Measurements from ENCODE around the gene RALGPS1.

RALGPS1 gene, protein sequence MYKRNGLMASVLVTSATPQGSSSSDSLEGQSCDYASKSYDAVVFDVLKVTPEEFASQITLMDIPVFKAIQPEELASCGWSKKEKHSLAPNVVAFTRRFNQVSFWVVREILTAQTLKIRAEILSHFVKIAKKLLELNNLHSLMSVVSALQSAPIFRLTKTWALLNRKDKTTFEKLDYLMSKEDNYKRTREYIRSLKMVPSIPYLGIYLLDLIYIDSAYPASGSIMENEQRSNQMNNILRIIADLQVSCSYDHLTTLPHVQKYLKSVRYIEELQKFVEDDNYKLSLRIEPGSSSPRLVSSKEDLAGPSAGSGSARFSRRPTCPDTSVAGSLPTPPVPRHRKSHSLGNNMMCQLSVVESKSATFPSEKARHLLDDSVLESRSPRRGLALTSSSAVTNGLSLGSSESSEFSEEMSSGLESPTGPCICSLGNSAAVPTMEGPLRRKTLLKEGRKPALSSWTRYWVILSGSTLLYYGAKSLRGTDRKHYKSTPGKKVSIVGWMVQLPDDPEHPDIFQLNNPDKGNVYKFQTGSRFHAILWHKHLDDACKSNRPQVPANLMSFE

DNA sequence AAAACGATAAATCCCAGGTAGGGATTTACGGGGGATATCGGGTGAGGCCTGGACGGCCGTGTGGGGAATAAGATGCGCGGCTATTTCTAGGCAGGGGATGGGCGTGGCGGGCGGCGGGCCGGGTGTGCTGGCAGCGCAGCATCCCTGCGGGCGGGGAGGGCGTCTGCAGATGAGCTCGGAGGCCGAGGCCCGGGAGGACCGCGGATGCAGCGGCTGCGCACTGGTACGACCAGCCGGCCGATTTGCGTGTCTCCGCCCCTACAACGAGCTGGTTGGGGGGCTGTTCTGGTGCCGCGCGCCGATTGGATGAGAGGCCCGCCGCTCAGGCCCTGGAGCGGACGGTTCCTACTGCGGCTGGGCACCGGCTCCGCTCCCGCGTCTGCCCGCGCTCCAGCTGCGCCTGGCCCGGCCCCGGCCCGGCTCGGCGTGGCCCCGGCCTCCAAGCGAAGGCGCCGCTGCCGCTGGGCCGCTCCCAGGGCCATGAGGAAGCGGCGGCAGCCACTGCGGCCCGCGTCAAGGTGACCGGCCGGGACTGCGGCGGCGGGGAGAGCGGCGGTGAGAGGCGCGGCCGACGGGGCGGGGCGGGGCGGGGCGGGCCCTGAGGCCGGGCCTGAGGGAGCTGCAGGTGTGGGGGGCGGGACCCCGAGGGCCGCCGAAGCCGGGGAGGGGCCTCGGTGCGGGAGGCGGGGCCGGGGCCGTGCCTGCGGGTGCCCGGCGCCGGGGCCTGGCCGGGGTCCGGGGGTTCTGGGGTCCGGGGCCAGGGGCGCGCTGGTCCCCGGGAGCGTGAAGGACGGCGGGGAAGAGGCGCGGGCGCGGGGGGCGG is at the start of gene RALGPS1:
TSS of gene RALGPS1 (plus strand) at position 325 of the 823 bp plus-strand sequence. CDS start 47,508 bp downstream, outside the sequence.
- DNase-seq (ENCODE audit: low spot score): peak; percentile 99

DNA sequence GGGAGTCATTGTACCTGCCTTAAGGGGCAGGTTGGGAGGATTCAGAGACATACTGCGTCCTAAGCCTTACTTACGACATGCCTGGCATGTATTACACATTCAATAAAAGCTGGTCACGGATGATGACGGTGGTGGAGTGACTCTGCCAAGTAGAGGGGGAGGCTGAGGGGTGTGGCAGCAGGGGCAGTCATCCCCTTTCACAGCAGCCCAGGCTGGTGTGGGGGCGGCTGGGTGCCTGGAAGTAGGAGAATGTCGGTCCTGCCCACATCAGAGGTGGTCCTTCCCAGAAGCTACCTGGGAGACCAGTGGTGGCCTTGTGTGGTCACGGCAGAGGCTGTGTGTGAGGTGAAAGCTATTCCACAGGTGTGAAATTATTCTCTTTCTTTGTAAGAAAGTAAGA is 45.2 kb upstream of the RALGPS1 start:
- no peak for DNase-seq (ENCODE audit: low spot score)

DNA sequence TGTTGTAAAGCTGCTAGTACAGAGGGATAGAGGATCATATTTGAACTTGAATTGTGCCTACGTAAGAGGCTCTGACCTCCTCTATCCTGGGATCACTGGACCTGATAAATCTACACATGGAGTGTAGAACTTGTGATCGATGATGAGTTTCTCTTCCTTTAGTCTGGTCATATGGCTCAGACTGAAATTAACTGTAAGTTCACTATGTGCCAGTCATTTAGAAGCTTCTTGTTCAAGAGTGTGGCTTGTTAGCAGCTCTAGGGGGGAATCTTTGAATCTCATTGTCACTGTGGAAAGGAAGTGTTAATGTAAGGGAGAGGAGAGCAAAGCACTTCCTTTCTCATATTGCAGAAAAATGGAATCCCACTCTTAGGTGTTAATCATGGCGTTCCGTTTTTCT is 42.1 kb upstream of the RALGPS1 start:
- no peak for DNase-seq (ENCODE audit: low spot score)

DNA sequence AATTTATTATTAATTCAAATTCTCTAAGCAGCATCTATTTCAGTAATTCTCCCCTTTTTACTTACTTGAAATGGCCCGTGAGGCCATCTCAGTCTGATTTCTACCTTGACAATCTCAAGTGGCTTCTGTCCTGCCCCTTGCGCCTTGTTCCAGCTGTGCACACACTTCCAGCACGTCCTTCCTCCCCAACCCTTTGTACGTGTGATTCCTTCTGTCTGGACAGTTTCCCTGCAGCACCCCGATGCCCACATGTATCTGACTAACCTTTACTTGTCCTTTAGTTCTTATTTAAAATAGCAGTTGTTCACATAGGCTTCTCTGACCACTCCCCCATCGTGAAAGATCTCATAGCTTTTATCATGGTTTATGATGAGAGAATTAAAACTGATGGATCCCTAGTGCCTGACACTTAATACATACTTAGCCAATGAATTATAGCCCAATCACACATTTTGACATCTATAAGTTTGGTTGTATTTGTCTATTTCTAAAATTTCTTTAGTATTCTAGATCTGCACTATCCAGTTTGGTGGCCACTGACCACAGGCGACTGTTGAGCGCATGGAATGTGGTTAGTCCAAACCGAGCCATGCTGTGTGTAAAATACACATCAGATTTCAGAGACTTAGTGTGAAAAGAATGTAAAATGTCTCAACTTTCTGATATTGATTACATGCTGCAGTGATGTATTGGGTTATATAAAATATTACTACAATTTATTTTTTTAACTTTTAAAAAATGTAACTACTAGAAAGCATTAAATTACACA is 39.9 kb upstream of the RALGPS1 start:
- no peak for DNase-seq (ENCODE audit: low spot score)

DNA sequence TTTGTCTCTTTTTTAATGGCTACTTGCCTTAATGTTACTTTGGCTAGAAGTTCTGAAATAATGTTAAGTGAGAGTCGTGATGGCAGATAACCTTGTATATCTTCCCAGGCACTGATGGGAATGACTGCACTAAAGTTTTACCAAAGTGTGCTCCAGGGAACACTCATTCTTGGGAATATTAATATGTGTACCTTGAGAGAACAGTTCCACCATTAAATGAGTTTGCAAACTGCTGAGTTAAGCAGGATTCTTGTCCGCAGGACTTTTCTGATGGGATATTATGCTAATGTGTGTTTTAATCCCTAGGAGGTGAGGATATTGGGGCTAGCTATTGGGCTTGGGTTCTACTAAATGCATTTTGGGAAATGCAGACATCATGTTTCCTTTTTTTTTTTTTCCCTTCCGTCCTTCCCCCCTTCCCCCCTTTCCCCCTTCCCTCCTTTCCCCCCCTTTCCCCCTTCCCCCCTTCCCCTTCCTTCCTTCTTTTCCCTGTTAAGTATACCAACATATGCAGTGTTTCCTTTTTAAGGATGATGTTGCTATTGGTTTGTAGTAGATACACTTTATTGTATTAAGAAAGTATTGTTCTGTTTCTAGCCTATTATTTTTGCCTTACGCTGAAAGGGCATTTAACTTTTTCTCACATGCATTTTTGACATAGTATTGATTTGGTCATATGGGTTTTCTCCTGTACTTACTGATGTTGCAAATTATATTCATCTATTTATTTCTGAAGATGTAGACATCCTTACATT is 38.6 kb upstream of the RALGPS1 start:
- no peak for DNase-seq (ENCODE audit: low spot score)

DNA sequence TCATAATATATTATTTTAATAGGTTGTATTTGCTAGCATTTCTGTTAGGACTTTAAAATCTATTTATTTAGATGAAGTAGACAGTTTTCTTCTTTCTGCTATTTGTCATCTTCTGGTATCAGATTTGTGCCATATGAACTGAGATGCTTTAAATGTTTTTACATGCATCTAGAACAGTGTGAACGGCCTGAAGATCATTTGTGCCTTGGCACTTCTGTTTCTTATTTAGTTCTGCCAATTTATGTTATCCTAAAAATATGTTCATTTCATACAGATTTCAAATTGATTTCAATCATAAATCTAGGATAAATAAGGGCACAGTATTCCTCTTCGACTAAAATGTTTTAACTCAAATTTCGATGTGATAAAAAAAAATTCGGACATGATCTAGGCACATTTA is 38.1 kb upstream of the RALGPS1 start:
- DNase-seq (ENCODE audit: low spot score): no peak

DNA sequence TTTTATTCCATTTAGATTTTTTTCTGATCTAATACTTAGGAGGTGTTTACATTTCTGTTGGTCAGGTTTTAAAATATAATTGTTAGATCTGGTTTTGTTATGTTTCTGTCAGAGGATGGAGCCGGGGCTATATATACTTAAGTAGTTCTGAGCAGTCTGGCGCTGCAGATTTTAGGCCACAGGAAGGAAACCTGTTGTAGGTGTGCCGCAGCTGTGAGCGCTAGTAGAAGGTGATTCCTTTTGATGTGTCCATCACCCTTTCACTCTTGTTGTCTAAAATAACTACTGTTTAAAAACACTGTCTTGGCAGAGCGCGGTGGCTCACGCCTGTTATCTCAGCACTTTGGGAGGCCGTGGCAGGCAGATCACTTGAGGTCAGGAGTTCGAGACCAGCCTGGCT is 37.2 kb upstream of the RALGPS1 start:
- DNase-seq (ENCODE audit: low spot score): no peak

DNA sequence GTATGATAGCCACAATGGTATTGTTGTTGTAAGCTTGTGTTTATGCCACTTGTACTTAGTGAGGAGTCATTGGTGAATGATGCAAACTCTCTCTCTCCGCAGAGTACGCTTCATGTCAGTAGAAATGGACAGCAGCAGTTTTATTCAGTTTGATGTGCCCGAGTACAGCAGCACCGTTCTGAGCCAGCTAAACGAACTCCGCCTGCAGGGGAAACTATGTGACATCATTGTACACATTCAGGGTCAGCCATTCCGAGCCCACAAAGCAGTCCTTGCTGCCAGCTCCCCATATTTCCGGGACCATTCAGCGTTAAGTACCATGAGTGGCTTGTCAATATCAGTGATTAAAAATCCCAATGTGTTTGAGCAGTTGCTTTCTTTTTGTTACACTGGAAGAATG is 35.3 kb upstream of the RALGPS1 start:
- DNase-seq (ENCODE audit: low spot score): no peak

DNA sequence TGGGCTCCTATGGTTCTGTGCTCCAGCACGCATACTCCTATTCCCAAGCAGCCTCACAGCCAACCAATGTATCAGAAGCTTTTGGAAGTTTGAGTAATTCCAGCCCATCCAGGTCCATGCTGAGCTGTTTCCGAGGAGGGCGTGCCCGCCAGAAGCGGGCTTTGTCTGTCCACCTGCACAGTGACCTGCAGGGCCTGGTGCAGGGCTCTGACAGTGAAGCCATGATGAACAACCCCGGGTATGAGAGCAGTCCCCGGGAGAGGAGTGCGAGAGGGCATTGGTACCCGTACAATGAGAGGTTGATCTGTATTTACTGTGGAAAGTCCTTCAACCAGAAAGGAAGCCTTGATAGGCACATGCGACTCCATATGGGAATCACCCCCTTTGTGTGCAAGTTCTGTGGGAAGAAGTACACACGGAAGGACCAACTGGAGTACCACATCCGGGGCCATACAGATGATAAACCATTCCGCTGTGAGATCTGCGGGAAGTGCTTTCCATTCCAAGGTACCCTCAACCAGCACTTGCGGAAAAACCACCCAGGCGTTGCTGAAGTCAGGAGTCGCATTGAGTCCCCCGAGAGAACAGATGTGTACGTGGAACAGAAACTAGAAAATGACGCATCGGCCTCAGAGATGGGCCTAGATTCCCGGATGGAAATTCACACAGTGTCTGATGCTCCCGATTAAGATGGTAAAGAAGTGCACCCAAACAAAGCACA is 34.2 kb upstream of the RALGPS1 start:
- DNase-seq (ENCODE audit: low spot score): no peak

DNA sequence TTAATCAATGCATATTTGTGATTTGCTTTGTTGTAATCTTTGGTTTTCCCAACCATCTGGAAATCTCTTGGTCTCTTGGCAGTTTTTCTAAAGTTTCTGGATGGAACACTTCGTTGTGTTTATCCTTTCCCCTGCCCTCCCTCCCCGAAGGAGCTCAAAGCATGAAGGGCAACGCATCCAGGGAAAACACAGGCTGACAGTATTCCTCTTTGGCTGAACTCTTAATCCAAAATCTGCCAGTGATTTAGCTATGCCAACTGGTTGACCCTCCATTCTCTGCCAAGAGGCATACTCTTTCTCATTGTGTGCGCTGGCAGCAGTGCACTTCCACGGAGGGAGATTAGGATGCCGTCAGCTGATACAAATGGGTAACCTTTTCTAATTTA is 33.6 kb upstream of the RALGPS1 start:
- DNase-seq (ENCODE audit: low spot score): no peak

DNA sequence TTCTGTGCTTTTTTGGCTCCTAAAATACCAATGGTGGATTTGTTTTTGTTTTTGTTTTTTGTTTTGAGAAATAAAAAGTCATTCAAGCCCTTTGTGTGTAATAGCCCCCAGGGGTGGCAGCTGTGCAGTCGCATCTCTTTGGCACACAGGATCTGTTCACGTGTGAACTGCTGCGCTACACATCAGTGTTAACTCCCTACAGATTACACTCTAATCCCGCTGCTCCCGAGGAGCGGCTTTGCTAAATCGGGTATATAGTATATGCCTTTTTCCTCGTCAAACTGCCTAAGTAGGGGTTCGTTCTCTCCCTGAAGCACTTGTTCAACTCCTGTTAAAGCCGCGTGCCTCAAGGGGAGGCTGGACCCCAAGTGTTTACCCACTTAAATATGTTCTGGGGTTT is 31.8 kb upstream of the RALGPS1 start:
- no peak for DNase-seq (ENCODE audit: low spot score)

DNA sequence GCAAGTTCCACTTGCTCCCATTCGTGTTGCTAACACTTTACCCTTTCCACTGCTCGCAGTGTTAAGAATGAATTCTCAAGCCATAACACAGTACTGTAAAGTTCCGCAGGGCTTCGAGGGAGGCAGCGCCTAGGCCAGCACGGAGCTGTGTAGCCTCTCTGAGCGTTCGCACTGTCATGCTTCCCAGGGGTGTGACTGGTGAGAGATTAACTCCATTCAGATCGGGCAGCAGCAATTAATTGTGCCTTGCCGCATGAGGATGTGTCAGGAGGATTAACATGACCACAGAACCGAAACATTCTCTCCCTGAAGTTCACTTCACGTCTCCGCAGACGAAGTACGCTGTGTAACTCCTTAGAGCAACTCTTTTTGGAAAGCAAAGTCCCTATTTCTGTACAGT is 30.9 kb upstream of the RALGPS1 start:
- no peak for DNase-seq (ENCODE audit: low spot score)

DNA sequence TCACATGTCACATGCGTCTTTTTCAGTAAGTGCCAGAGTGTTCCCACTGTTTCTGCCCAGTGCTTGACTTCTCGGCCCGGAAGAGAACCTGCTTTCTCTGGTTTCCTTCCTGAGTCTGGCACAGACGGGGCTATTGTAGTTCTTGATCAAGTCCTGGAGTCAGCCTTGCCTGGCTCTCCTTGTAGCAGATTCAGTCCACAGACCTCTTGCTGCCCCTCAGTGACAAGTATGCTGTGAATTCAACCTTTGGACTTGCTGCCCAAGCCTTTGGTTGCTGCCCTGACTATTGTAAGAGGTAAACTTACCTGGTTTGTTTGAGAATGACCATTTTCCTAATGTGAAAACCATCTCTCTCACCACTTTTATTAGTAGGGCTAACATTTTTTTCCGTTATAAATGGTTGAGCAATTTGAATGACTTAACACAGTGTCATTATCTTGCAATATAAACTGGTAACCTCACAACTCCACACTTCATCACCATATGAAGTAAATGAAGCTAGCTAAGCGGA is 29.4 kb upstream of the RALGPS1 start:
- DNase-seq (ENCODE audit: low spot score): peak; percentile 22

DNA sequence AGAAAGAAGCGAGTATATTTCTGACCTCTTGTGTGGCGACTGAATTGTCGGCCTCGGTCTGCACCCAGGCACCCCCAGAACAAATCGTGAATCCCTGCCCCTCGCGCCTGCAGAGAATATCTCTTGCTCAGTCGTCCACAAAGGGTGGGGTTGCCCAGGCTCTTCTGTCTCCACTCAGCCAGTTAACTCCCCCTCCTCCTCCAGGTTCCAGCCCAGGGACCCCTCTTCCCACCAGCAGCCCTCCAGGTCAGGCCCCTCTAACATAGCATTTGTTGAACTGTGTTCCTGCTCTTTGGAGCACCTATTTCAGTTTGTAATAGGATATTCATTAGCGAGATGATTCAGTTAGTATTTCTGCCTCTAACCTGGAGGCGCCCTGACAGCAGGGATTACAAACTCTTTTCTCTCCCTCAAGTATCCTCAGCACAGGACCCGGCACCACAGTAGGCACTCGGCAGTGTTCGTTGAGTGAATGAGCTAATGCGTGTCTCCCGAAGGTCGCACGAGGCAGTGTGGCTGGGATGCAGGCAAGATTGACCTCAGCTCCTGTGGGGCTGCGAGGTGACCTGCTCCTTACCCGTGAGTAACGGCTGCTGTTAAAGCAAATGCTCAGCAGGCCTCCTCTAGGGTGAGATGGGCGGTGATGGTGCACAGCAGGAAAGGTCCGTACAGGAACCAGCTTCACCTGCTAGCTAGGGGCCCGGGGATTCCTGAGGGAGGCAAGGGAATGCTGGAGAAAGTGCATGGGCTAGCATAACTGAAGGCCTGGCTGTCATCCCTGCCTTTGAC is 28.4 kb upstream of the RALGPS1 start:
- DNase-seq (ENCODE audit: low spot score): no peak

DNA sequence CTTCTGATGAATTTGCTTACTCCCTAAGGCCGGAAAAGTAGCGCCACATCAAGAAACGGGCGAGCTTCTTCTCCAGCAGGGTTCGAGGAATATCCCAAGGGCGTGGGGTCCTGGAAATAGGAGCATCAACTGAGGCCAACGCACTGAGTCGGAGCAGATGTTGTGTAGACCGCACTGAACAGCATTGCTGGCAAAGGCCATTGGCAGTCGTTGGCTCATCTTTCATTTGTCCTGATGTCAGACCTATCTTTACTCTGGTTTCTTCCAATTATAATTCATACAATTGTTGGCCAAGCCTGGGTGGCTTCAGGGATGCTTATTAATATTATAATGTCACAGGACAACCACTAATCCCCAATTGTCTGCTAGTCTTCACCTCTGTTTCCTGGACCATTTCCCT is 27.7 kb upstream of the RALGPS1 start:
- DNase-seq (ENCODE audit: low spot score): no peak

DNA sequence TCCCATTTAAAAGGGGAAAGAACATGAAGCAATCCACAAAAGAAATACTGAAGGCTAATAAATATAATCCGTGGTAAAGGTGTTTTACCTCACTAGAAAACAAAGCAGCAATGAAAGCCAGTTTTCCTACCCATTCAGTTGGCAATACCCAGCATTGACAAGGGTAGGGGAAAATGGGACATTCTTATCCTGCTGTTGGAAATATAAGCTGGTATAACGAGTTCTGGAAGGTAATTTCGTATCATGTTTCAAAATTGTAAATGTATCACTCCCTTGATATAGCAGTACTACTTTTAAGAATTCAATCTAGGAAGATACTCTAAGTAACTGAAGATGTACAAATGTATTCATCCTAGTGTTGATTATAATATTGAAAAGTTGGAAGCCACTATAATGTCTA is 22.9 kb upstream of the RALGPS1 start:
- DNase-seq (ENCODE audit: low spot score): no peak

DNA sequence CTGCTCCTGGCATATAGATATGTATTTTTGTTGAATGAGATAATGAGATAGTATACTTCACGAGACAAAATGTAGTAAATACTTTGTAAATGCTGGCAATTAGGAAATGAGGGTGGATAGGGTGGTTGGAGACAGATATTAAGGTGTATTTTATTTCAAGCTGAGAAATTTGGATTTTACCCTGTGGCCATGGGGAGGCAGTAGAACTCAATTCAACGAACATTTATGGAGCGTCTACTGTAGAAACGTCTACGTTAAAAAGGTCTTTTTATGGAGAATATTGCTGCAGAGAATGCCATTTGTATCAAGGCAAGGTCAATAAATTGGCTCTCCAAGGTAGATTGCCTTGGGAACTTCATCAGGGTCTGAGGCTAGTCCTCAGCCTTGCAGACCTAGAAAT is 21.5 kb upstream of the RALGPS1 start:
- DNase-seq (ENCODE audit: low spot score): no peak

DNA sequence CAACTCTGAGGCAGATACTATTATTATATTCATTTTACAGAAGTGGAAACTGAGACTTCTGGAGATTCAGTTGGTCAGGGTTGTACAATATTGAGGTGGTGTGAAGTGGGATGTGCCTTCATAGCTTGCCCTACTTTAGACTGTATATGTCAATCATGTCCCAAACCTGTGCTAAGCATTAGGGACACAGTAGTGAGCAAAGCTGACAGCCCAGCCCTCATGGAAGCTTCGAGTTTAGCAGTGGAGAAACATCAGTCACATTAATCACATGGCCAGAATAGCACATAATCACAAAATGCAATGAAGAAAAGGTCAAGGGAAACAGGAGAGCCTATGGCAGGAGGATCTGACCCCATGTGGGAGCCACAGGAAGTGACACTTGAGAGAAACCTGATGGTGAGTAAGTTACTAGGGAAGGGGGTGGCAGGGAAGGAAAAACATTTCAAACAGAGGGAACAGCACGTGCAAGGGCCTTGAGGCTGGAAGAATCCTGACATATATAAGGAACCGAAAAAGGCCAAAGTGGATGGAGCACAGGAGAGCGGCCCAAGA is 20.5 kb upstream of the RALGPS1 start:
- DNase-seq (ENCODE audit: low spot score): no peak

DNA sequence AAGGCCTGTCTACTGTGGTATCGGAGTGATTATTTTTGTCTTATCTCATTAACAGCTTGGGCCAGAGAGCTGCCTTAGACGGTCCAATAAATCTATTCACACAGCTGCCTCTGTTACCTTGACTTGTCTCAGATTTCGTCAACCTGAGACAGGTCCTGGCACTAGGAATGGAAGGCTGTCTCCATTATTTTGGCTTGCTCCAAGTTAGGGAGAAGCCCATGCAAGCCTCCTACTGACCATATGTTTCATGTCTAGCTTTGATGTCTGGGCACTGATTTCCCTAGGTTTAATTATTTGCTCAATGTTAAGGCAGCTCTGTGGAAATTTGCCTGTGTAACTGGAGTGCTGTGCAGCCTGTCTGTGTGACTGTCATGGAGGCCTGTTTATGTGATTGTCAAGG is 12.4 kb upstream of the RALGPS1 start:
- DNase-seq (ENCODE audit: low spot score): no peak

DNA sequence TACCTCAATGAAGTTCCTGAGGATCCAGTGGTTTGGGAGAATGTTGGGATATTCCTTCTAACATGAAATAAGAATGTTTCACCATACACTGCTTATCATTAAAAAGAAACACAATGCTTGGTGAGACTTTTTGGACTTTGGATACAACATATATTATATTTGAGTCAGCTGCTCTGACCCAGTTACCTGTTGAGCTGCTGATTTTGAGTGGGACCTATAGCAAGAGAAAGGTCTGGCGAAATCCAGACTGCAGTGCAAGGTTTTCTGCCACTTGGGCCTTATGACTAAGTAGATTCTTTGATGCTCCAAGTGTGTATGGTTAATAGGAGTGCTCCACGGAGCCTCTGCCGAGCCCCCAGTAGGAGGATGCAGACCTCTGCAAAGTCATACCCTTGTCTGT is 10.0 kb upstream of the RALGPS1 start:
- DNase-seq (ENCODE audit: low spot score): no peak

Measured in AG08395 (cell line).